GM12891 (cell line): ENCODE results near the gene UGGT1.

ENCODE experiments used
- PAX5 ChIP-seq: IDR thresholded peaks from 2 replicates; pipeline ENCODE4 v1.6.1; 2011; ENCODE audit warnings: low read length, moderate library complexity, mild to moderate bottlenecking; ENCODE audit not compliant: insufficient read depth, severe bottlenecking
- POLR2A ChIP-seq: IDR thresholded peaks from 2 replicates; pipeline ENCODE4 v1.6.1; 2011; ENCODE audit warnings: low read depth, low read length, control low read depth
- POLR2AphosphoS5 ChIP-seq: IDR thresholded peaks from 2 replicates; pipeline ENCODE4 v1.6.1; 2011; ENCODE audit warnings: low read depth, low read length, control low read depth
- POU2F2 ChIP-seq: IDR thresholded peaks from 2 replicates; pipeline ENCODE4 v1.6.1; 2011; ENCODE audit warnings: low read depth, mild to moderate bottlenecking, control low read depth, low read length, moderate library complexity
- SPI1 ChIP-seq: IDR thresholded peaks from 2 replicates; pipeline ENCODE4 v1.6.1; 2011; ENCODE audit warnings: low read depth, low read length, control low read depth
- TAF1 ChIP-seq: IDR thresholded peaks from 2 replicates; pipeline ENCODE4 v1.6.1; 2011; ENCODE audit warnings: low read depth, low read length, control low read depth

DNA sequence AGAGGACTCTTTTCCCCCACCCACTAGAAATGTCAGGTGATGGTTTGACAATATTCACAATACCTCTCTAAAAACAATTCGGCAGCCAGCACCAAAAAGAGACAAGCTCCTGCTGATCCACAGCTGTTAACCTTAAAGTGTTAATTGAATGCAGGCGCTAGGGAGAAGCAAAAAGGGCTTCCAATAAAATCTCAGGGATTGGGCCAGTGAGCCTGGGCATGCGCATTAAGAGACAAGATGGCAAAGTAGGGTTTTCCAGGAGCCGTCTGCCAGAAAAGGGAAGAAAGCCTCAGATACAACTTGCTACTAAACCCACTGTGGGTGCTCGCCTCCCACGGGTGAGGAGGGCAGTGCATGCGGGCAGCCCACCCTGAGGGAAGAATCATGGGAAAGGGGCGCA, 128.9 kb downstream of the UGGT1 start:
- no peak for TF ChIP-seq POLR2A
- TF ChIP-seq TAF1, result no peak
- no peak for TF ChIP-seq POLR2AphosphoS5
- TF ChIP-seq POU2F2, result no peak
- TF ChIP-seq SPI1, result no peak
- no peak for TF ChIP-seq PAX5
